Endothelial cell of umbilical vein (primary cell): ENCODE results near the gene C10orf71.

Experiments used
- CTCF ChIP-seq, 2 donors: IDR thresholded peaks; 1 replicate in 1 of 2; 2 replicates in 1 of 2; pipeline ENCODE4 v1.5.1; 2011; ENCODE audit warnings: low read length in 2 of 2, mild to moderate bottlenecking in 2 of 2, moderate library complexity in 2 of 2, control low read depth in 1 of 2, inconsistent platforms in 1 of 2, low read depth in 1 of 2; ENCODE audit not compliant: insufficient read depth in 1 of 2; ENCODE audit errors: extremely low read depth in 1 of 2
- EZH2 ChIP-seq: IDR thresholded peaks from 2 replicates; pipeline ENCODE4 v1.6.1; 2012; ENCODE audit warnings: borderline replicate concordance, low read depth, mild to moderate bottlenecking, moderate library complexity, low read length, inconsistent platforms; ENCODE audit not compliant: severe bottlenecking
- GATA2 ChIP-seq: IDR thresholded peaks from 2 replicates; pipeline ENCODE4 v1.7.0; 2011; ENCODE audit warnings: low read depth, mild to moderate bottlenecking, moderate library complexity, mixed read lengths, low read length; ENCODE audit not compliant: insufficient read length, insufficient read depth
- MAX ChIP-seq: IDR thresholded peaks from 2 replicates; pipeline ENCODE4 v1.6.1; 2011; ENCODE audit not compliant: insufficient read depth, insufficient read length
- POLR2A ChIP-seq: IDR thresholded peaks from 2 replicates; pipeline ENCODE4 v1.6.1; 2012; ENCODE audit warnings: low read depth, mild to moderate bottlenecking, control low read depth, low read length
- POLR2AphosphoS5 ChIP-seq: IDR thresholded peaks from 2 replicates; pipeline ENCODE4 v1.6.1; 2012; ENCODE audit warnings: low read depth, mild to moderate bottlenecking, control low read depth, low read length, moderate library complexity; ENCODE audit not compliant: insufficient read depth

- no peak for TF ChIP-seq CTCF (IDR thresholded peaks at IDR 0.05; ENCODE audit: extremely low read depth in 1 of 2, insufficient read depth in 1 of 2, low read depth in 1 of 2, low read length in 2 of 2)
- TF ChIP-seq MAX = no peak
- TF ChIP-seq POLR2A = no peak
- no peak for TF ChIP-seq POLR2AphosphoS5
- no peak for TF ChIP-seq GATA2
- no peak for TF ChIP-seq EZH2
These were observed 19.0 kb upstream of the C10orf71 start for GRCh38 chr10:49280001-49280408.
